ENCODE results near the gene HTRA3.

Gene HTRA3

DNA sequence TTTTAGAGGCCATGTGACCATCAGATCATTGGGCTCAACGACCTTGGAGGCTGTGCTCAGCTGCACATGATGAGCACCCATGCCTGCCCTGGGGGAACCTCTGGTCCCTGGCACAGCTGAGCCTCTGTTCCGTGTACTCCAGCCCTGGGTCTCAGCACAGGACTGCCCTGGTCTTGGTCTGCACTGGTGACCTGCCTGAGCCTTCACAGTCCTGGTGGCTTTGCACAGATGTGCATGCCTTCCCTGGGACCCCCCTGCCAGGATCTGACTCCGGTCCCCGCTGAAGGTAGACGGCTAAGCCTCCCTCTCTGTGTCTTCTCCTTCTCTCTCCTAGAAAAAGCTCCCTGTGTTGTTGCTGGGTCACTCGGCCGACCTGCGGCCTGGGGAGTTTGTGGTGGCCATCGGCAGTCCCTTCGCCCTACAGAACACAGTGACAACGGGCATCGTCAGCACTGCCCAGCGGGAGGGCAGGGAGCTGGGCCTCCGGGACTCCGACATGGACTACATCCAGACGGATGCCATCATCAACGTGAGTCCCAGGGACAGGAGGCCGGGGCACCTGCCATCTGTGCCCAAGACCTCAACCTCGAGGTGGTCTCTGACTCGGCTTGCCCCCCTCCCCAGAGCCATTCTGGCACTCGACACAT lies 21.6 kb downstream of the HTRA3 start:
- DNase-seq (ENCODE audit: low spot score), result no peak
- in situ Hi-C loops (cut with MboI; ENCODE audit: low sequenced_read_pairs, unreplicated experiment), result no loop called here
- no peak for TF ChIP-seq CTCF (IDR thresholded peaks at IDR 0.05; ENCODE audit: borderline replicate concordance, control extremely low read depth, extremely low read depth, insufficient read depth, missing control alignments)

DNA sequence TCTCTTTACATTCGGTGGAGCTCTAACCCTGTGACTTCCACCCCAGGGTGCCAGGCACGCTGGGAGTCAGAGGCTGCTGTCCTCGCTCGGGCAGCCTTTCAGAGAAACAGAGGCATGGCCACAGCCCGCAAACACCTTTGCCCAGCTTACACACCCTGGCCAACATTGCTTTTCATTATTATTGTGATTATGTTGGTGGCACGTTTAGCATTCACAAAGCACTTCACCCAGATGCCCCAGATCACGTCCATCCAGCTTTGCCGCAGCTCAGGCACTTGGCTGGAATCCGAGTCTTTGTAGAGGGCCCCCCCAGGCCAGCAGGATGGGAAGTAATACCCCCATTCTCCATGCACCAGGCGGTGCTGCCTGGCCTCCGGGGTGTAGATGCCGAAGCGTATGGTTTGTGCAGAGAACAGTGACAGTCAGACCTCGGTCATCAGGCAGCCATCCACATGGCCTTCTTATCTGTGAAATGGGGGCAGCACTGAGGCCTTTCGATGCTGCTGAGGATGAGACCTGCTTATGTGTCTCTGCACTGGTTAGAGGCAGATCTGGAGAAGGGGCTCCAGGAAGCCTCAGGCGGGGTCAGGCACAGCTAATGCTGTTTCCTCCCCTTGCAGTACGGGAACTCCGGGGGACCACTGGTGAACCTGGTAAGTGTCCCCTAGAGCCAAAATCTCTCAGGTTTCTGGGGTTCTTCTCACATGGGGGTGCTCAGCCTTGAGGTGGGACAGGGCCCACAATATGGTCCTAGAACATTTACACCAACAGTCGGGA lies 22.3 kb downstream of the HTRA3 start:
- no peak for TF ChIP-seq CTCF (IDR thresholded peaks at IDR 0.05; ENCODE audit: borderline replicate concordance, control extremely low read depth, extremely low read depth, insufficient read depth, missing control alignments)
- in situ Hi-C loops (cut with MboI; ENCODE audit: low sequenced_read_pairs, unreplicated experiment), result no loop called here

DNA sequence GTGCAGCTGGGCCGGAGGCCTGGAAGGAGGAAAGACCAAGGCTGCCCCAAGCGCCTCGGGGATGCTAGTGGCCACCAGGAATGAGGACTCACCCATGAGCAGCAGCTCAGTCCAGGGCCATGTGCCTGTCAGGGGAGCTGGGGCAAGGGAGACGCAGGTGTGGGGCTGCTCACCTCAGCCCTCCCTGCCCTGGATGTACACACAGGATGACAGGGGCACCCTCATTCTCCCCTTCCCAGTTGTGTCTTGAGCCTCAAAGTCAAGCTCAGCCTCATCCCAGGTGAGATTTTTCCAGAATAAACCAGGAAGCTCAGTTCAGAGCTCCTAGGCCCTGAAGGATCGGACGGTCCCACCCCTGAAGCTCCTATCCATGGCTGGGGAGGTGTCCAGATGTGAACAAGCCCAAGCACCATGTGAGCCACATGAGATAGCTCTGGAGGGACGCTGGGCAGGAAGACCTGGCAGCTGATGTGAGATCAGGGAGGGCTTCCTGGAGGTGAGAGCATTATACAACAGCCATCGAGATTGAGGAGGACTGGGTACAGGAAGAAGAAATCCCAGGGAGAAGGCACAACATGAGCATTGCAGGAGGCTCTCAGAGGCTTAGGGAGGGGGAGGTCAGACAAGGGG lies 23.0 kb downstream of the HTRA3 start:
- no peak for TF ChIP-seq CTCF (IDR thresholded peaks at IDR 0.05; ENCODE audit: borderline replicate concordance, control extremely low read depth, extremely low read depth, insufficient read depth, missing control alignments)
- in situ Hi-C loops (cut with MboI; ENCODE audit: low sequenced_read_pairs, unreplicated experiment), result no loop called here

More for the DNA sequence above, 22.3 kb downstream of the HTRA3 start:
- DNase-seq (ENCODE audit: low spot score), result no peak

GRCh38 chr4:8293131-8293975 lies 23.8 kb downstream of the HTRA3 start:
- no peak for DNase-seq (ENCODE audit: low spot score)
- in situ Hi-C loops (cut with MboI; ENCODE audit: low sequenced_read_pairs, unreplicated experiment), result no loop called here
- TF ChIP-seq CTCF (IDR thresholded peaks at IDR 0.05; ENCODE audit: borderline replicate concordance, control extremely low read depth, extremely low read depth, insufficient read depth, missing control alignments), result no peak

More for the DNA sequence above, 23.0 kb downstream of the HTRA3 start:
- no peak for DNase-seq (ENCODE audit: low spot score)

DNA sequence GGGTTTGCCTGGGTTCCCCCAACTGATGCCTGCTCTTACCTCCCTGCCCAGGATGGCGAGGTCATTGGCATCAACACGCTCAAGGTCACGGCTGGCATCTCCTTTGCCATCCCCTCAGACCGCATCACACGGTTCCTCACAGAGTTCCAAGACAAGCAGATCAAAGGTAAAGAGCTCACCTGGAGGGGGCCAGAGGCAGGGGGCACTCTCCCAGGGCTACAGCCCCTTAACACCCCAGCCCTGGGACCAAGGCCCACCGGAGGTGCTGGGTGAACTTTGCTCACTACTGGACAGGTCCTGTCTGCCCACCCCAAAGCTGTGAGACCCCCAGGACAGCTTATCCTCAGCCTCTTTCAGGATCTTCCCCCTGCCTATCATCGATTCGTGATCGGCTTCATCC lies 24.5 kb downstream of the HTRA3 start:
- in situ Hi-C loops (cut with MboI; ENCODE audit: low sequenced_read_pairs, unreplicated experiment), result no loop called here
- no peak for DNase-seq (ENCODE audit: low spot score)
- no peak for TF ChIP-seq CTCF (IDR thresholded peaks at IDR 0.05; ENCODE audit: borderline replicate concordance, control extremely low read depth, extremely low read depth, insufficient read depth, missing control alignments)

GRCh38 chr4:8294775-8295174 lies 25.2 kb downstream of the HTRA3 start:
- no peak for DNase-seq (ENCODE audit: low spot score)
- in situ Hi-C loops (cut with MboI; ENCODE audit: low sequenced_read_pairs, unreplicated experiment), result no loop called here
- no peak for TF ChIP-seq CTCF (IDR thresholded peaks at IDR 0.05; ENCODE audit: borderline replicate concordance, control extremely low read depth, extremely low read depth, insufficient read depth, missing control alignments)

Data from GM13976 (cell line).